DOHH2 (cell line): Measurements from ENCODE around the gene GBF1.

ENCODE experiments used
- CTCF ChIP-seq: fragments of 200-600 bp; sonication (generic); IDR thresholded peaks from one replicate; pipeline ENCODE4 v1.5.1; 2014; ENCODE audit warnings: antibody characterized with exemption, mild to moderate bottlenecking, low read depth, low read length; ENCODE audit not compliant: poor library complexity, severe bottlenecking
- EZH2phosphoT487 ChIP-seq: fragments of 200-600 bp; sonication (generic); IDR thresholded peaks from 2 replicates; pipeline ENCODE4 v1.6.1; 2017; ENCODE audit warnings: borderline replicate concordance, mild to moderate bottlenecking, antibody characterized with exemption, low read length, moderate library complexity, mixed read lengths

- TF ChIP-seq CTCF (no peak), EZH2phosphoT487 (no peak)
These were observed 54.5 kb downstream of the GBF1 start for GRCh38 chr10:102299873-102300272.
